HG02588 (cell line): ENCODE results near the gene SLC30A2.
"Not testable (repeated sequence)": the region's sequence is repeated elsewhere in the genome, so short reads cannot be mapped to it uniquely, and the experiment has no call there.

Experiments used
- ATAC-seq: cut with Tn5 transposase; IDR thresholded peaks from one replicate; pipeline ENCODE4 v1.9.1; 2021; ENCODE audit warnings: mild to moderate bottlenecking, moderate library complexity; ENCODE audit not compliant: unreplicated experiment

The SLC30A2 gene

DNA sequence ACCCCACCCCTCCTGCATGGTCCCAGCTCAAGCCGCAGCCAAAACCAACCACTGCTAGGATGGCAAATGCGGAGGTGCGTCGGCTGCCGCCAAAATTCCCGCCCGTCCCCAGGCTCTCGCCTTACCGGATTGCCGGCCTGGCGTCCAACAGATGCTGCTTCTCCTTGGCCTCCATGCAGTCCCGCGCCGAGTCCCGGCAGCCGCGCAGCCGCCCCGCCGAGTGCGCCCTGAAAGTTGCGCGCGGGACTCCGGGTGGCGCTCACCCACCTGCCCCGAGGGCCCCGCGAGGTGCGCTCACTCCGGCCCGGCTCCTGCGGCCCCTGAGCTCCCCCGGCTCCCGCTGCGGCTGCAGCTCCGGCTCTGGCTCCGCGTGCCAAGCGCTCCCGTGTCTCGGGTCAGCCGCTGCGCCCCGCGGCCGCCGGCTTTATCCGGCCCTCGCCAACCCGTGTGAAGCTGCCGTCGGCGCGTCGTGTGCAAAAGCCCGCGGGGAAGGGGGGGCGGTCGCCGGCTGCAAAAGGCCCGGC, at the start of gene SLC30A2:
Gene SLC30A2 (minus strand): TSS at position 397 of the 524 bp plus-strand sequence. CDS start 222 bp downstream, at position 175.
- no peak for ATAC-seq

- no peak for ATAC-seq
Measured at GRCh38 chr1:26094677-26095383, 48.9 kb upstream of the SLC30A2 start.

GRCh38 chr1:26094076-26094669, 48.3 kb upstream of the SLC30A2 start:
- no peak for ATAC-seq

DNA sequence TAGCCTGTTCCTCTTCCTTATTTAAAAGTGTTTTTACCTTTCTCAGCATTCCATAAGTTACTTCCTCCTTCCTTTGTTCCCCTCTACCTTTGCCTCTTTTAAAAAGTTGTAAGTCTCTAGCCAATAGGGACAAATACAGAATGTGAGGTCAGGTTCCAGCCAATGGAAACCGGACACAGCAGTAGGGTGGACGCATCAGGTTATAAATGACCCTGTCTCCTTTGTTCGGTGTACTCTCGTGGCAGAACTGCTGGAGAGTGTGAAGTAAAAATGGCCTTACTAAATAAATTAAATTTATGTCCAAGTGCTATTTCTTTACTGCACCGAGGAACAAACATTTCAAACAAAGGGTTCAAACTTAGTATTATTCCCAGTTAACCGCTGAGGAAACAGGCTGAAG, 47.7 kb upstream of the SLC30A2 start:
- ATAC-seq: not testable (repeated sequence)

- no peak for ATAC-seq
Measured at GRCh38 chr1:26092422-26092821, 46.5 kb upstream of the SLC30A2 start.

GRCh38 chr1:26090893-26091292, 45.0 kb upstream of the SLC30A2 start:
- ATAC-seq: no peak

DNA sequence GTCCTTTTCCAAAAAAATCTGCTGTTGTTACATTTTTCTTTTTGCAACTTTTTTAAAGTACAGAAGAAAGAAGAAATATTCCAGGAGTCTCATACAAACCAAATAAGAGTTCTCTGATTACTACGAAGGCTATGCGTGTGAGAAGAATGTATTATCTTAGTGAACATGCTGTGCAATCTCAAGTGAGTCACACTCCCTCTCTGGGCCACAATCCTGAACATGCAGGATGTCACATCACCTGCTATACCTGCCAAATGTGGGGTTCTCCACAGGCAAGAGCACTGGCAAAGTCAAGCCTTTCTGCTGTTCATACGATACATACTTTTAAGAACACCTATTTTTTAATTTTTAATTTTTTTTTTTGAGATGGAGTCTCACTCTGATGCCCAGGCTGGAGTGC, 43.2 kb upstream of the SLC30A2 start:
- no peak for ATAC-seq

- no peak for ATAC-seq
Measured at GRCh38 chr1:26084844-26085243, 38.9 kb upstream of the SLC30A2 start.

GRCh38 chr1:26084091-26084561, 38.2 kb upstream of the SLC30A2 start:
- no peak for ATAC-seq

- no peak for ATAC-seq
Measured at GRCh38 chr1:26083208-26083607, 37.3 kb upstream of the SLC30A2 start.

DNA sequence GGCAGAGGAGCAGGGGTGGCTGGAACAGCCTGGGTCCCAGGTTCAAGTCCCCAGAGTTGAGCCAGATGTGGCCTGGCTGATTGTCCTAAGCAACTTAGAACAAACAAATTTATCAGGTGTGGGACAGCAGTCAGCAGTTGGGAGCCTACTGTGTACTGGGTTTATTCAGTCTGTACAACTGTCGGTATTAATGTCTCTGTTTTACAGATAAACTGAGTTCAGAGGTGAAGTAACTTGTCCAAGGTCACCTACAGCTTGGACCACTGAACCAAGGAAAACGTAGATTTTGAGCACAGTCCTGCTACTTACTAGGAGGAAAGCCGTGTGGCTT, 36.1 kb upstream of the SLC30A2 start:
- no peak for ATAC-seq

DNA sequence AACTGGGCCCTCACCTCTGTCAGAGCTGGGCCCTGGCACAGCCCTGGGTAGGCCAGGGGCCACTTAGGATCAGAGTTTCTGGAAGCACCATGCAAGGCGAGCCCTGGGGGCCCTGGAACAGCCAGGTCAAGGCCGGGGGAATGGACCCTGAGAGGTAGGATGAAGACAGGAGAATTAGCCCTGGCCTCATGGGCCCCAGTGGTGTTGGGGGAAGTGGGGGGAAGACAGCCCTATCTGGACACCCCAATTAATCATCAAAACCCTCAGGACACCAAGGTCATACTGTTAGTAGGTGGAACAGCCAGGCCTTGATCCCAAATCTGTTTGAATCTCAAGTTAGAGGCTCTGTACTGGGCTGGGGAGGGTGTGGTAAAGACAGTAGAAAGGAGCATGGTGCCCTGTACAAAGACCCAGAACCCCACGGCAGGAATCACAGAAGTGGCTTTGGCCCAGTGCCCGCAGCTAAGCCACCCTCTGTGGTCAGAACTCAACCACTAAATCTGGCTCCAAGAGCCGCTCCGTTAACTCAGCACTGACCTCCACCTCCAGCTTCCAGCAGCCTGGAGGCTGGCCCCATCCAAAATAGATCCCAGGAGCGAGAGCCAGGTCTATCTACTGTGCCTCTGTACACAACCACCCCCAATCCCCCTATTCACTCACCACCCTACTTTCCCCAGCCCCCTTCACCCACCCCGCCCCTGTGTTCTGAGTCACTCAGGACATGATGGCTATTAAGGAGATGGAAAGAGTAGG, 35.5 kb upstream of the SLC30A2 start:
- ATAC-seq: no peak

DNA sequence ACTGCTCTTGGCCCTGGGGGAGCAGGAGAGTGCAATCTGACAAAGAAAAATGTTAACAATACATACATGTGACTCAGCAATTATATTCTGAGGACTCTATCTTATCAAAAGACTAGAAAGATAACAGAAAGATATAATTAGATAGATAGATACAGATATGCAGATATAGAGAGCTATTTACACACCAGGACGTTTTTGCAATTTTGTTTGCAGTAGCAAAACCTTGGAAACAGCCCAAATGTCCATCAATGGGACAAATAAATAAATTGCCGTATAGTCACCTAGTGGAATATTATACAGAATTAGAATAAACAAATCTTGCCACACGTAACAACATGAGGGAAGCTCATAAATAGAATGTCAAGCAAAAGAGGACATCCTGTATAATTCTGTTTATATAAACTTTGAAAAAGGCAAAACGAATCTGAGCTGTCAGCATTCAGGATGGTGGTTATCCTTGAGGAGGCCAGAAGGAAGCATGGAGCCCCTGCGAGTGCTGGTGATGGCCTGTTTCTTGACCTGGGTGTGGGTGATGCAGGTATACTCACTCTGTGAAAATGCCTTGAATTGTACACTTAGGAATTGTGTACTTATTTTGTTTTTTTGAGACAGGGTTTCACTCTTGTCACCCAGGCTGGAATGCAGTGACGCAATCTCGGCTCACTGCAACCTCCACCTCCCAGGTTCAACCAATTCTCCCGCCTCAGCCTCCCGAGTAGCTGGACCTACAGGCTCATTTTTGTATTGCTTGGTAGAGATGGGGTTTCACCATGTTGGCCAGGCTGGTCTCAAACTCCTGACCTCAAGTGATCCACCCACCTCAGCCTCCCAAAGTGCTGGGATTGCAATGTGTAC, 34.3 kb upstream of the SLC30A2 start:
- ATAC-seq: no peak

DNA sequence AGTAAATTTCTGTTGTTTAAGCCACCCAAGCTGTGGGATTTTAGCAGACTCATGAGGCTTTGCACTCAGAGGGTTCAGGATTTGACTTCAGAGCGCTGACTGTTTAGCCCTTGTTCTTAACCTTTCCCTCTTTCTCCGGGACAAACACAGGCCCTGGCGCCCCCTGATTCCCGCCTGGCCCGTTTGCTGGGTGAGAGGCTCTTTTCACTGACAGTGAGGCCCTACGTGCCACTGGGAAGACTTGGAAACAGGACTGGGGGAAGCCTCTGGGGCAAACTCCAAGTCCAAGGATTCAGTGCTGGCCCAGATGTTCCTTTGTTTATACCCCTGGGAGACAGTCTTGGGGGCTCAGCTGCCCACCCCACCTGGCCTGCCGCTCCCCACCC, 33.3 kb upstream of the SLC30A2 start:
- no peak for ATAC-seq

- ATAC-seq: no peak
Measured at GRCh38 chr1:26078286-26079177, 32.6 kb upstream of the SLC30A2 start.

GRCh38 chr1:26077524-26077923, 31.6 kb upstream of the SLC30A2 start:
- ATAC-seq: no peak

- ATAC-seq: no peak
Measured at GRCh38 chr1:26075421-26076144, 29.7 kb upstream of the SLC30A2 start.

DNA sequence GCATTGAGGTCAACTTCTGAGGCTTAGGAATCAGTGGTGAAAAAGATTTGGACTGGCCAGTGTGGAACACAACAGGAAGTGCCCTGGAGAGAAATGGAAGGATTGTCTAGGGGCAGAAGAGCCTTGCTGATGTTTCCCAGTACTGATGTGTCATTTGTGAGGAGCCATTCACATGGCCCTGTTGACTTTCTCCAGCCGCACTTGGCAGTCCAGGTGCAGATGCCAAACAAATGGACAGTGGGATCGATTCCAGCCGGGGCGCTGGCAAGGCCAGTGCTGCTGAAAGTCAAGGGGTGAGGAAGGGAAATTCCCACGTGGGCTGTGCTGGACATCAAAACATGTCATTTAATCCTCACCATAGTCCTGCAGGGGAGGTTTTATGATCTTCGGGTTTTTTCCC, 26.4 kb upstream of the SLC30A2 start:
- no peak for ATAC-seq

DNA sequence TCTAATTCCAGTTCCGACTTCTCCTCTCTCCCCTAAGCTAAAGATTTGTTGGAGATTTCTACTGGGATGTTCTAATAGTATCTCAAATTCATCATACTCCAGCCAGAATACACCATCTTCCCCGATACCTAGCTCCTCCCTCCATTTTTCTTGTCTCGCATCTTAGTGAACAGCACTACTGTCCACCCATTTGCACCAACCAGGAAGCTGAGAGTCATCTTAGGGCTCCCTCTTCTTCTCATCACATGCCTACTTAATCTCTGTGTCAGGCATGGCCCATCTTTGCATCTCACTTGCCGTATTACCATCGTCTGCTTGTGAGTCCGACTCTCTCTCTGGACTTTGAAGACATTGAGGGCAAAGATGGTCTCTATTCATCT, 25.0 kb upstream of the SLC30A2 start:
- no peak for ATAC-seq
